GM10847 (cell line): ENCODE results near the gene FLT3LG.

Experiments used
- POLR2A ChIP-seq: IDR thresholded peaks from 2 replicates; pipeline ENCODE4 v1.6.1; 2011; ENCODE audit not compliant: insufficient read length; ENCODE audit errors: extremely low read depth

FLT3LG gene

GRCh38 chr19:49473868-49474541 lies at the start of gene FLT3LG:
FLT3LG (plus strand) TSS chr19:49474215; CDS start chr19:49474640, 425 bp downstream.
- TF ChIP-seq POLR2A, result peak; percentile 23

- no peak for TF ChIP-seq POLR2A
These were observed 48.8 kb upstream of the FLT3LG start, which contains the start of gene GFY for GRCh38 chr19:49425178-49425577. GFY (plus strand) TSS chr19:49425388; CDS start chr19:49426431, 1,043 bp downstream.

DNA sequence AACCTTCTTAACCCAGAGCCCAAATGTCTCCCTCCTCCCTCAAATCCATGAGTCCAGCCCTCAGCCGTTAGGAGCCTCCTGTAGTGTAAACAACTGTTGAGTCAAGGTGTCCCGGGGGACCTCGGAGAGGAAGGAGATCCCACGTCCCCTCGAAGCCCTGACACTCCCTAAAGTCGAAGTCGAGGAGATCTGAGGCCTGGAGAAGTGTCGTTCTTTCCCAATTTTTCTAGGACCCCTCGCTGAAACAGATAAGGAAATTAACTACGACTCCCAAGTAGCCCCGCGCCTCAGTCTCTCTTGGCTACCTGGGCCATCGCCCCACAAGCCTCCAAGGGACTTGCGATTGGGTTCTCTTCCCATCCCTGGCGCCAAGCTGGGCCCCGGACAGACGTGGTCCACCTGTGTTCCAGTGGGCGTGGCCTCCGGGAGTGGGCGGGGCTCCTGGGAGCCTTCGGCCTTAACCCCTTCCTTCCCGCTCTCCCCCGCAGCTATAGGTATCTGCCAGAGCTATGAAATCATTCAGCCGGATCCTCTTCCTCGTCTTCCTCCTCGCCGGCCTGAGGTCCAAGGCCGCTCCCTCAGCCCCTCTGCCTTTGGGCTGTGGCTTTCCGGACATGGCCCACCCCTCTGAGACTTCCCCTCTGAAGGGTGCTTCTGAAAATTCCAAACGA lies 48.0 kb upstream of the FLT3LG start:
- TF ChIP-seq POLR2A, result no peak

DNA sequence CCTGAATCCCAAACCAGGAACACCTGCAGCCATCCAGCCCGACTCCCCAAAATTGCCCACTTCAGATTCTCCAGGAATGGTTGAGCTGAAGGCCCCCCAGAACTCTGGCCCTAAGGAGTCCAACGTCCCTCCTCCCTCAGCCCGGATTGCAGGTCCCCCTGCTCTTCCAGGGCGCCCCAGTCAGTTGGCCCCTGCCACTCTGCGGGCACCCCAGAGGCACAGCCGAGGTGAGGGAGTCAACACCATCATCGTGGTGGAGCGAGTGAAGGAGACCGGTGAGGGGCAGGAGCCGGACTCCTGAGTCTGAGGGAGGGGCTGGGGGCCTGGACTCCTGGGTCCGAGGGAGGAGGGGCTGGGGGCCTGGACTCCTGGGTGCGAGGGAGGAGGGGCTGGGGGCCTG lies 46.7 kb upstream of the FLT3LG start:
- TF ChIP-seq POLR2A, result no peak

- TF ChIP-seq POLR2A, result no peak
These were observed 46.0 kb upstream of the FLT3LG start for GRCh38 chr19:49427855-49428546.

GRCh38 chr19:49428547-49429451 lies 45.2 kb upstream of the FLT3LG start:
- no peak for TF ChIP-seq POLR2A

- no peak for TF ChIP-seq POLR2A
These were observed 43.8 kb upstream of the FLT3LG start for GRCh38 chr19:49430172-49430677.

DNA sequence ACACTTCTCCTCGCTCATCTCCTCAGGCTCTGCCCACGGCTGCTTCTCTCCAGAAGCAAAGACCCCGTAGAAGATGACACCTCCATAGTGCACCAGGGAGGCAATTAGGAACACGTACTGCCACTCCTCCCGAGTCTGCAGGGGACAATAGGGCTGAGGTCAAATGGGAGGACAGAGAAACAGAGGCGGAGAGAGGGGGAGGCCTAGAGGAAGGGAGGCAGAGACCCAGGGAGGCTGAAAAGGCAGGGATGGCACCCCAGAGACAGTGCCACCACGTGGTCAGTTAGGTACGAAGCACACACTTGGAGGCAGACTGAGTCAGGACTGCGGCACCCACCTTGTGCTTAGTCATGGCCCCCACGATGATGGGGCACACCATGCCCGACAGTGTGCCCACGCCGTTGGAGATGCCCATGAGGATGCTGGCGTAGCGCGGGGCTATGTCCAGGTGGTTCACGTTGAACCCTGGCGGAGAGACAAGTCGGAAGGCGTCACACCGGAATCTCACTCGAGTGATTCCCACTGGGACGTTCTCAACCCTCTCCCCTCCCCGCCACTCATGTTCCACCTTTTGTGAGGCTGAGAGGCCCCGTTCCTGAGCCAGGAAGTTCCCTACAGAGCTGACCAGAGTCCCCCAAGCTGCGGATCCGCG lies 43.2 kb upstream of the FLT3LG start:
- TF ChIP-seq POLR2A, result no peak

- no peak for TF ChIP-seq POLR2A
These were observed 42.7 kb upstream of the FLT3LG start for GRCh38 chr19:49431330-49431749.

DNA sequence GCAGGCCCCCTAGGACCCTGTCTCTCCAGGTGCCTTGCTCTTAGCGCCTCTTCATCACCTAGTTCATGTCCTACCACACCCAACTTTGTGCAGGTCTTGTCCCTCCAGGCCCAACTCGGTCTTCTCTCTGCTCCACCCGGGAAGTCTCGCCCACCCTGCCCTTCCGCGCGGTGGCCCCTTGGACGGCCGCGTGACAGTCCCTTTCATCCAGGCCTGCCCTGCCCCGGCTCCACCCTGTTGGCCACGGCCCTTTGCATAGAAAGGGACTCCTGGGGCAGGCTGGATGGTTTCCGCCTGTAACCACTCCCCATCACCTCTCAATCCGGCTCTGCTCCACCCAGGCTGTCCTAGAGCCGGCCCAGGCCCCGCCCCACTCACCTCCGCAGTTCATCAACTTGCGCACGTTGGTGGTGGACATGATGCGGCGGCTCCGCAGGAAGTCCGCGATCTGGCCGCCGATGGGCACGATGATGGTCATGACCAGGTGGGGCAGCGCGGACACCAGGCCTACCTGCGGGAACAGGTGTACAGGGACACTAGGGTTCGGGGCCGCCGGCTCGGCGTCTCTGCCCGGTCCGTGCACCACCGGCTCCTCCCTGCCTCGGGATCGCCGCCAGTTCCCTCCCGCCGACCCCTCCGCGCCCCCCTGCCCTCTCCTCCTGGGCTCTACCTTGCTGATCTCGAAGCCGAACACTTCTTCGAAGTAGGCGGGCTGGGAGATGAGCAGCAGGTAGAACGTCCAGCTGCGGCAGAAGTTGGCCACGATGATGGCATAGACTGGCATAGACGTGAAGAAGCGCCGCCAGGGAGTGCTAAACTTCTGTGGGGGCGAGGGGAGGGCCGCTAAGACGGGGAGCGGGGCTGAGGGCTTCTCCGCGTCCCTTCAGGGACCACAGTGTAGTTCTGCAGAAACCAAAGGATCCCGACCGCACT lies 41.6 kb upstream of the FLT3LG start:
- no peak for TF ChIP-seq POLR2A

- TF ChIP-seq POLR2A, result no peak
These were observed 40.6 kb upstream of the FLT3LG start for GRCh38 chr19:49433240-49433901.

- TF ChIP-seq POLR2A, result no peak
These were observed 39.0 kb upstream of the FLT3LG start for GRCh38 chr19:49434907-49435583.
